Measurements from ENCODE around the gene DOCK3. TPM values are rescaled to one million over a fixed set of nuclear protein-coding genes. Genes with fewer than 3 reads are reported as not detected.
"Not testable (repeated sequence)": the region's sequence is repeated elsewhere in the genome, so short reads cannot be mapped to it uniquely, and the experiment has no call there.

The DOCK3 gene
- total RNA-seq, 2 experiments from 2014 or later = 1.00 to 1.1 TPM

DNA sequence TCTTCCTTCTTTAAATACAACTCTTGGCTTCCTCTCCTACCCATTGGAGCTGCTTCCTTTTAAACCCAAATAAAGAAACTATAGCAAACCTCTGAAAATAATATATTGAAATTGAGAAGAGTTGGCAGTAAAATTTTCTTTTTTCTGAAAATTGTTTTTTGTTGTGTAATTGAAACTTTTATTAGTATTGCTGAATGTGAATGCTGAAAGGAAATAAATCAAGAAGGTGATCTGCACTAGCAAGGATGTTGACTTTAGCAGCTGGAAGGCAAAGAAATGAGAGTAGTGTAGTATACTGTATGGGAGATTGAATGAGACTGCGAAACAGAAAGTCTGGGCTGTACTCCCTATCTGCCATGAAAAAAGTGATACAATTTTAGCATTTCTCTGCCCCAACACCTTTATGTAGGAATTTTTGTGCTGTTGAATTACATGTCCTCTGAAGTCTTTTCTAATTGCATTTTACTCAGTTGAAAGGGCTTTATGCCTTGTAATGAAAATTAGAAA lies 166.3 kb downstream of the DOCK3 start:
- DNase-seq = no peak
- peaks cover 17% of the 10 kb centered on the region for H3K27me3 Mint-ChIP-seq
- CTCF ChIA-PET = no interaction called here
- no peaks in the 10 kb centered on the region for H3K36me3 Mint-ChIP-seq (ENCODE audit: low read depth)
- no peak overlapping the region for H3K27ac Mint-ChIP-seq
- H3K4me3 Mint-ChIP-seq = no peak overlapping the region
- no peaks in the 10 kb centered on the region for H3K4me1 Mint-ChIP-seq
- POLR2A ChIA-PET = no interaction called here
- no peaks in the 10 kb centered on the region for H3K9me3 Mint-ChIP-seq

DNA sequence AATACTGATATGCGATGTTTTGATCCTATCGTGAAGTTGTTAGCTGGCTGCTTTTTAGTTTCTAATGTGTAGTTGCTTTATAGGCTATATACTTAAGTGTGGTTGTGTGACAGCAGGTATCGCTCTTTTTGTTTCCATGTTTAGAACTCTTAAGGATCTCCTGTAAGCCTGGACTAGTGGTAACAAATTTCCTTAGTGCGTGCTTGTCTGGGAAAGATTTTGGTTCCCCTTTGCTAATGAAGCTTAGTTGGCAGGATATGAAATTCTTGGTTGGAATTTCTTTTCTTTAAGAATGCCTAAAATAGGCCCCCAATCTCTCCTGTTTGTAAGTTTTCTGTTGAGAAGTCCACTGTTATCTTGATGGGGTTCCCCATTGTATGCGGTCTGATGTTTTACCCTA lies 173.6 kb downstream of the DOCK3 start:
- Mint-ChIP-seq H3K4me3 (no peak overlapping the region), H3K9me3 (peaks cover 10% of the 10 kb centered on the region), H3K36me3 (ENCODE audit: low read depth) (no peaks in the 10 kb centered on the region), H3K27ac (no peak overlapping the region), H3K4me1 (no peaks in the 10 kb centered on the region), H3K27me3 (peaks cover 10% of the 10 kb centered on the region)
- POLR2A ChIA-PET = no interaction called here
- DNase-seq = no peak
- CTCF ChIA-PET = no interaction called here

DNA sequence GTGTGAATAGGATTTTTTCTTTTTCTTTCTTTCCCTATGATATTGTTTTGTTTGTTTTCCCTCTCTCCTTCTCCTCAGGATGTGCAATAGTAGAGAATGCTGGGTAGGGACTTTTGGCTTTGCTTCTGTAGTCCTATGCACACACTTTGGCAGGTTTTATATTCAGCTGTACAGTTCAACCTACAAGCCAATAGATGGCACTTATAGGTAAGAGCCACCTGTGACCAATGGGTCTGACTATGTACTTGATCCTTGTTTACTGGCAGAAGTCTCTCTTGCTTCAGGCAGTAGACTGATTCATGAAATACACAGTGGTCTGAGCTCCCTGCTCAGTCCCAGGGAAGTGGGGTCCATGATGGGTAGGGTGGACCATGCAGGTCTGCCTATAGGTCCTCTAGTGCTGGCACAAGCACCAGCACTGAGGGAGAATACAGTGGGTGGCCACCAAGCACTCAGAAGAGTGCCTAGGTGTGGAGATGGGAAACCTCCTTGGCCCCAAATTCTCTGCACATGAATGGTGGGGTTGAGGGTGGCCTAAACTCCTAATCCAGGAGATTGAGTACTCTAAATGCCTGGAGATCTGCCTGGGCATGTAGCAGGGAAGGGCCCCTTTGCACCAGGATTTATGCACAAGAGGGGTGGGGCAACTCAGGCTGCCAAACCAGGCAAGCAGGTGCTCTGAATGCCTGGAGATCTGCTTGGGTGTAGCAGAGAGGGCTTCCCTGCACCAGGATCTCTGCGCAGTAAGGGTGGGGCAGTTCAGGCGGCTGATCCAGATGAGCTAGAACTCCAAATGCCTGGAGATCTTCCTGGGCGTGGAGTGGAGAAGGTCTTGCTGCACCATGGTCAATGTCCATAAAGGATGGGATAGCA lies 176.1 kb downstream of the DOCK3 start:
- Mint-ChIP-seq H3K4me3 (no peak overlapping the region), H3K27ac (no peak overlapping the region), H3K27me3 (peaks cover 17% of the 10 kb centered on the region), H3K36me3 (ENCODE audit: low read depth) (no peaks in the 10 kb centered on the region), H3K4me1 (no peaks in the 10 kb centered on the region), H3K9me3 (peaks cover 10% of the 10 kb centered on the region)
- ChIA-PET CTCF (no interaction called here), POLR2A (no interaction called here)
- no peak for DNase-seq

DNA sequence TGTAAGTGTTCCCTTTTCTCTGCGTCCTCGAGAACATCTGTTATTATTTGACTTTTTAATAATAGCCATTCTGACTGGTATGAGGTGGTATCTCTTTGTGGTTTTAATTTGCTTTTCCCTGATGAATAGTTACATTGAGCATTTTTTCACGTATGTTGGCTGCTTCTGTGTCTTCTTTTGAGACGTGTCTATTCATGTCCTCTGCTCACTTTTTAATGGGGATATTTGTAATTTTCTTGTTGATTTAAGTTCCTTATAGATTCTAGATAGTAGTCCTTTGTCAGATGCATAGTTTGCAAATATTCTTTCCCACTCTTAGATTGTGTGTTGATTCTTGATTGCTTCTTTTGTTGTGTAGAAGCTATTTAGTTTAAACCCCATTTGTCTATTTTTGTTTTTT lies 179.2 kb downstream of the DOCK3 start:
- H3K4me3 Mint-ChIP-seq = no peak overlapping the region
- H3K27ac Mint-ChIP-seq = no peak overlapping the region
- H3K36me3 Mint-ChIP-seq (ENCODE audit: low read depth) = no peaks in the 10 kb centered on the region
- no peaks in the 10 kb centered on the region for H3K9me3 Mint-ChIP-seq
- H3K27me3 Mint-ChIP-seq = peaks cover 10% of the 10 kb centered on the region
- ChIA-PET CTCF (no interaction called here), POLR2A (no interaction called here)
- H3K4me1 Mint-ChIP-seq = no peaks in the 10 kb centered on the region
- DNase-seq = no peak

DNA sequence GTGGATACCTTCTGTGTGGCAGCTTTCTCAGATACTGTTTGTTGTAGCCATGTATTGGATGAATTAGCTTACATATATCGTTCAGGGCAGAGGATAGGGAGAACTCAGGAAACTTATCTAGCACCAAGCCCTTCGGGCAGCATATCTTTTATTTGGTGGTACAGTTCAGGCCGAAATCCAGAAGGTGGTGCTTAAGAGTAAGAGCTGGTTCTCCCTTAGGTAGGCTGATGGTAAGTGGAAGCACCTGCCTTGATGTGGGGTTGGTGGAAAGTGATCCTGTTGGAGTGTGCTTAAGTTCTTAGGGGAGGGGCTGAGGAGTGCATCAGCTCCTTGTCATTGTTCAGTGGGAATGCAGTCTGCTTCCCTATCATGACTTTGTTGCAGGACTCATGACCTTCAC lies 187.5 kb downstream of the DOCK3 start:
- H3K4me3 Mint-ChIP-seq = no peak overlapping the region
- CTCF ChIA-PET = no interaction called here

DNA sequence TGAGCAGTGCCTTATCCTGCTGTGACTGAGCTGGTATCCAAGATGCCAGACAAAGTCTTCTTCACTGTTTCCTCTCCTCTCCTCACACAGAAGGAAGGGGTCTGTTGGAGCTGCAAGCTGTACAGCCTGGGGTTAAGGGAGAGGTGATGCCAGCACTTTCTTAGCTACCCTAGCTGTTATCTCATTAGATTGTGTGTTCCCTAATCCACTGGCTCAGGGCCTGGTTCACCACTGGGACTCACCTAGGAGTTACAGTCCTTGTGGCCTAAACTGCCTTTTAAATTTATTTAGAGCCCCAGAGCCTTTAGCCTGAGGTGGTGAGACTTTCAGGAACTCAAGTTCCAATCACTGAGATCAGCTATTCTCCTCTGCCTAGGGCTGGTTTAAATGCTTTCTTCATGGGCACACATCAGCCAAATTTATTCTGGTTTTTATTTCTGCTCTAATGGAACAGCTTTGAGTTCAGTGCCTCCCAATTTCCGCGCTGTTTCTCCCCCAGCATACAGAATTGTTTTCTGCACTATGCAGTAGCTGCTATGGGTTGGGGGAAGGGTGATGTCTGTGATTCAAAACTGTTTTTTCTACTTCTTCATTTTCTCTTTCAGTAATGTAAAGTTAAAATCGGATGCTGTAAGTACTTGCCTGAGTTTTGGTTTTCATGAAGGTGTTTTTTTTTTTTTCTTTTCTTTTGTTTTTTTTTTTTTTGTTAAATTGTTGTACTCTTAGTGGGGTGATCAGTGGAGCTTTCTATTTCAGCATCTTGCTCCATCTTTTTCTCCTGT lies 198.8 kb downstream of the DOCK3 start:
- no peaks in the 10 kb centered on the region for H3K4me1 Mint-ChIP-seq
- H3K27ac Mint-ChIP-seq = no peak overlapping the region
- H3K27me3 Mint-ChIP-seq = peaks cover 13% of the 10 kb centered on the region
- CTCF ChIA-PET = interaction anchor here (0.5 to 0.6 kb wide), 2 partner anchors 745 to 1290 kb away, joined by 3 to 5 read pairs; no protein-coding TSS in a partner anchor
- peaks cover 2% of the 10 kb centered on the region for H3K9me3 Mint-ChIP-seq
- POLR2A ChIA-PET = no interaction called here
- H3K36me3 Mint-ChIP-seq (ENCODE audit: low read depth) = no peaks in the 10 kb centered on the region
- no peak overlapping the region for H3K4me3 Mint-ChIP-seq
- DNase-seq = no peak

More for the DNA sequence above, 187.5 kb downstream of the DOCK3 start:
- no peak overlapping the region for H3K27ac Mint-ChIP-seq
- POLR2A ChIA-PET = no interaction called here
- no peak for DNase-seq
- peaks cover 23% of the 10 kb centered on the region for H3K27me3 Mint-ChIP-seq
- no peaks in the 10 kb centered on the region for H3K36me3 Mint-ChIP-seq (ENCODE audit: low read depth)
- no peaks in the 10 kb centered on the region for H3K4me1 Mint-ChIP-seq
- no peaks in the 10 kb centered on the region for H3K9me3 Mint-ChIP-seq

DNA sequence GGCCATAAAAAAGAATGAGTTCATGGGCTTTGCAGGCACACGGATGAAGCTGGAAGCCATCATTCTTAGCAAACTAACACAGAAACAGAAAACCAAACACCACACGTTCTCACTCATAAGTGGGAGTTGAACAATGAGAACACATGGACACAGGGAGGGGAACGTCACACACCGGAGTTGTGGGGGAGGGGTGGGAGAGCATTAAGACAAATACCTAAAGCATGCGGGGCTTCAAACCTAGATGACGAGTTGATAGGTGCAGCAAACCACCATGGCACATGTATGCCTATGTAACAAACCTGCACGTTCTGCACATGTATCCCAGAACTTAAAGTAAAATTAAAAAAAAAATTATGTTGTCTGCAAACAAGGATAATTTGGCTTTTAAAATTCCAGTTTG lies 200.1 kb downstream of the DOCK3 start:
- H3K9me3 Mint-ChIP-seq; H3K4me1 Mint-ChIP-seq; H3K36me3 Mint-ChIP-seq (ENCODE audit: low read depth); H3K27ac Mint-ChIP-seq; POLR2A ChIA-PET; CTCF ChIA-PET; DNase-seq; H3K4me3 Mint-ChIP-seq: not testable (repeated sequence)
- H3K27me3 Mint-ChIP-seq = peaks cover 21% of the 10 kb centered on the region

DNA sequence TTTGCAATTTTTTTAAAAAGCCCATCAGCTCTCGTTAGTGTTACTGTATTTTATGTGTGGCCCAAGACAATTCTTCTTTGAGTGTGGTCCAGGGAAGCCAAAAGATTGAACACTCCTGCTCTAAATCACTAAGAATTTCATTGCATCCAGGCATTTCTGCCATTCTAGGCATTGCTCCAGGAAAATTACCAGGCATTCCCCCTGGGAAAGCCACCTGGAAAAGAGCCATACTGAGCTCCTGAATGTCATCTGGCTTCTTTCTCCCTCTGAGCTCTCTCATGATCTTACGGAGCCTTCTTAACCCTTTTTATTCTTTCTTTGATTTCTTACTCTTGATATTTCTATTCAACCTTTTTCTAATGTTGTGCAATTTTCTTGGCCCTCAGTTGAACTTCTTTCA lies 202.2 kb downstream of the DOCK3 start:
- no peaks in the 10 kb centered on the region for H3K9me3 Mint-ChIP-seq
- CTCF ChIA-PET = no interaction called here
- no peaks in the 10 kb centered on the region for H3K36me3 Mint-ChIP-seq (ENCODE audit: low read depth)
- no peaks in the 10 kb centered on the region for H3K4me1 Mint-ChIP-seq
- no peak overlapping the region for H3K4me3 Mint-ChIP-seq
- POLR2A ChIA-PET = interaction anchor here (0.6 kb wide), 1 partner anchor 18 kb away, joined by 4 read pairs; no protein-coding TSS in a partner anchor
- H3K27ac Mint-ChIP-seq = no peak overlapping the region
- peaks cover 15% of the 10 kb centered on the region for H3K27me3 Mint-ChIP-seq
- DNase-seq = no peak

DNA sequence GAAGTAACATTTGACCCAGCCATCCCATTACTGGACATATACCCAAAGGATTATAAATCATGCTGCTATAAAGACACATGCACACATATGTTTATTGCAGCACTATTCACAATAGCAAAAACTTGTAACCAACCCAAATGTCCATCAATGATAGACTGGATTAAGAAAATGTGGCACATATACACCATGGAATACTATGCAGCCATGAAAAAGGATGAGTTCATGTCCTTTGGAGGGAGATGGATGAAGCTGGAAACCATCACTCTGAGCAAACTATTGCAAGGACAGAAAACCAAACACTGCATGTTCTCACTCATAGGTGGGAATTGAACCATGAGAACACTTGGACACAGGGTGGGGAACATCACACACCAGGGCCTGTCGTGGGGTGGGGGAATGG lies 208.0 kb downstream of the DOCK3 start:
- H3K4me3 Mint-ChIP-seq; H3K36me3 Mint-ChIP-seq (ENCODE audit: low read depth); H3K4me1 Mint-ChIP-seq; CTCF ChIA-PET; H3K9me3 Mint-ChIP-seq; POLR2A ChIA-PET; H3K27ac Mint-ChIP-seq; DNase-seq: not testable (repeated sequence)
- peaks cover 17% of the 10 kb centered on the region for H3K27me3 Mint-ChIP-seq

DNA sequence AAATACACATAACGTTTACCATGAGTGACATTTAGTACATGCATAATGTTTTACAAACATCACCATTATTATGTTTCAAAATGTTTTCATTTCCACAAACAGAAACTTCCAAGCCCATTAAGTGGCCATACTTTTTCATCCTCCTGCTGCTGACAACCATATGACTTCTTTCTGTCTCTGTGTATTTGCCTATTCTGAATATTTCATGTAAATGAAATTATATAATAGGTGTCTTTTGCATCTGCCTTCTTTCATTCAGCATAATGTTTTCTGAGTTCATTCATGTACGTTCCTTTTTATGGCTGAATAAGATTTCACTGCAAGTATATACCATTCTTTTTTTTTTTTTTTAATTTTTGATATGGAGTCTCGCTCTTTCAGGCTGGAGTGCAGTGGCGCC lies 209.0 kb downstream of the DOCK3 start:
- CTCF ChIA-PET = no interaction called here

DNA sequence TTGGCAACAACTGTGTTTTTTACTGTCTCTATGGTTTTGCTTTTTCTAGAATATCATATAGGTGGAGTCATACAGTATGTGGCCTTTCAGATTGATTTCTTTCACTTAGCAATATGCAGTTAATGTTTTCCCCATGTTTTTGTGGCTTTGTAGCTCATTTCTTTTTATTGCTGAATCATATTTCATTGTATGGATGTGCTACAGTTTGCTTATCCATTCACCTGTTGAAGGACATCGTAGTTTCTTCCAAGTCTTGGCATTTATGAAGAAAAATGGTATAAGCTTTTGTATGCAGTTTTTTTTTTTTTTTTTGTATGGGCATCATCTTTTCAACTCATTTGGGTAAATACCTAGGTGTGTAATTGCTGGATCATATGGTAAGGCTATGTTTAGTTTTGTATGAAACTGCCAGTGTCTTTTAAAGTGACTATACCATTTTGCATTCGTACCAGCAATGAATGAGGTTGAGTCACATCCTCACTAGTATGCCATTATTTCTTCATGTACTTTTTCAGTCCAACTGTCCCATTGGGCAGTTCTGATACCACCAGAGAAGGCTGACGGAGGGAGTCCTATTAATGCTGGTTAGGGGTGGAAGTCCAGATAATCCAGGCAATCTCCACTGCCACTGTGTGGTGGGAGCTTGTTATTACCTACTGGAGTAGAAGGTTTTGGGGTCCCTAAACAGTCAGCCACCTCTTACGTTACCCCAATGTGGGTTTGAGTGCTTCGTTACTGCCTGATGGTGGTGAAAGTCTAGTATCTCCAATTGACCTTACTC lies 210.5 kb downstream of the DOCK3 start:
- POLR2A ChIA-PET = no interaction called here
- CTCF ChIA-PET = no interaction called here
- Mint-ChIP-seq H3K4me3 (no peak overlapping the region), H3K36me3 (ENCODE audit: low read depth) (no peaks in the 10 kb centered on the region), H3K27ac (no peak overlapping the region), H3K9me3 (peaks cover 2% of the 10 kb centered on the region), H3K27me3 (peaks cover 4% of the 10 kb centered on the region), H3K4me1 (no peaks in the 10 kb centered on the region)
- no peak for DNase-seq

More for the DNA sequence above, 209.0 kb downstream of the DOCK3 start:
- POLR2A ChIA-PET = no interaction called here
- Mint-ChIP-seq H3K27me3 (peaks cover 15% of the 10 kb centered on the region), H3K36me3 (ENCODE audit: low read depth) (no peaks in the 10 kb centered on the region), H3K4me1 (no peaks in the 10 kb centered on the region), H3K27ac (no peak overlapping the region), H3K9me3 (peaks cover under 1% of the 10 kb centered on the region), H3K4me3 (no peak overlapping the region)
- DNase-seq = no peak

DNA sequence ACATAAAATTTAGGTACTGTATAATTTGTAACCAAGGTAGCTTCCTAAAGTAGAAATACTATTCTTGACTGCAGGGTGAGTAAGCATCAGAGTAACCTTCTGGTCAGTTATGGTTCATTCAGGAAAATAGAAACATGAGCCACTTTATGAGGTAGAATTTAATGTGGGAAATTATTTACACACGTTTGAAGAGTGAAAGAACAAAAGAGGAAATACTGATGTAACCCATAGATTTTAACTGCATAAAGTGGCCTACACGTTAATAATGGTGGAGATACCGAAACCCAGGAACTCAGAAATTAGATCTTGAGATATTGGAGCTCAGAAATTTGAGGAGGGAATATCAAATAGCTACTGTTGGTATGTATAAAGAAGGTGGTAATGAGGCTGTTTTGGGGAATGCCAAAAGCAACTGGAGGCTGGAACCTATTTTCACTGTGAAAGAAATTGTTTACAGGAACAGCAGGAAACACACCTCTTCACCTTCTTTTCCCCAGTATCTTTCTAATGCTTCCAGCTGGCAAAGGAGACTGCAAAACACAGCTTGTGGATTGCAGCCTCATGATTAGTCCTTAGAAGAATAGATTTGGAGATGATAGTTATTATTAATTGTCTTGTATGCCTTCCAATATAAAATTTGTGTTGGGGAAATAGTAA lies 216.1 kb downstream of the DOCK3 start:
- Mint-ChIP-seq H3K9me3 (peaks cover 14% of the 10 kb centered on the region), H3K27ac (no peak overlapping the region), H3K36me3 (ENCODE audit: low read depth) (peaks cover 2% of the 10 kb centered on the region), H3K4me1 (no peaks in the 10 kb centered on the region), H3K4me3 (no peak overlapping the region), H3K27me3 (peaks cover 11% of the 10 kb centered on the region)
- POLR2A ChIA-PET = no interaction called here
- DNase-seq = no peak
- CTCF ChIA-PET = no interaction called here
